ENCODE measurements around the gene COMMD4. TPM values are rescaled to one million over a fixed set of nuclear protein-coding genes. Genes with fewer than 3 reads are reported as not detected.

The COMMD4 gene
- total and polyA plus RNA-seq, 12 donors: 29.0 to 74.3 (median 39.4) TPM

DNA sequence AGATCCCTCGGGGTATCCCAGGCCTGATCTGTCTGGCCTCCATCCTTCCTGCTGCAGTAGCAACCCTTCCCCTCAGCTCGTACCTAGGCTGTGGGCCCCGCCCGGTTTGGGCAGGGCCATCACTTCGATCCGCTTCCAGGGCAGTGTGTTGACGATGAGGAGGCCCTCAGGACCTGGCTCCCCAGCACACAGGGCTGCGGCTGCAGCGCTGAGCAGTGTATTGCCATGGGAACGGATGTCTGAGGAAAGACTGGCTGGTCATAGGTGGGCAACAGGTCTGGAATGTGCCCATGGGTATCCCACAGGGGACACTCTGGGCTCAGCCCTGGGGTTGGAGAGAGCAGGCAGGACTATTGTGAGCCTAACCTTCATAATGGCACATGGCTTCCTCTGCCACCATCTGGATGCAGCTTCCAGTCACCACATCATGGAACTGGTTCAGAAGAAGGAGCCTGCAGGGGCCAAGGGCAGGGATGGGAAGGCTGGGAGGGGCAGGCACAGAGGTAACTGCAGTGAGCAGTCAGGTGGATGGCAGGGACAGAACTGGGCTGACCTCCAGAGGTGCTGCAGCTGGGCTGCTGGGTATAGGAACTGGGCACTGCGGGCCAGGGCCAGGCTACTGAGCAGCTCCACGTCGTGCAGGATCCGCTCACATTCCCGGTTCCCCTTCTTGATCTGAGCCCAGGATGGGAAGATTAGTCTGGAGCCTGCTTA is 23.8 kb downstream of the COMMD4 start:
- Histone ChIP-seq H3K36me3 (peaks cover 0 to 100% (median 67%) of the 10 kb centered on the region in 9 donors), H3K27me3 (no peaks in the 10 kb centered on the region), H3K9me3 (no peaks in the 10 kb centered on the region), H3K4me3 (no peak overlapping the region), H3K4me1 (no peaks in the 10 kb centered on the region), H3K27ac (no peak overlapping the region)
- intact Hi-C loops (cut with DNase I): loop anchor here in 1 of 10 donors (10.0 kb wide), 1 partner anchor 265 kb away; the partner anchor contains the start of gene SNUPN
- ATAC-seq (no peak), DNase-seq (no peak)
- 92 to 93% methylated on average over 15 of the region's 15 CpGs for WGBS, 2 donors
- no peak for TF ChIP-seq CTCF (IDR thresholded peaks at IDR 0.05)

DNA sequence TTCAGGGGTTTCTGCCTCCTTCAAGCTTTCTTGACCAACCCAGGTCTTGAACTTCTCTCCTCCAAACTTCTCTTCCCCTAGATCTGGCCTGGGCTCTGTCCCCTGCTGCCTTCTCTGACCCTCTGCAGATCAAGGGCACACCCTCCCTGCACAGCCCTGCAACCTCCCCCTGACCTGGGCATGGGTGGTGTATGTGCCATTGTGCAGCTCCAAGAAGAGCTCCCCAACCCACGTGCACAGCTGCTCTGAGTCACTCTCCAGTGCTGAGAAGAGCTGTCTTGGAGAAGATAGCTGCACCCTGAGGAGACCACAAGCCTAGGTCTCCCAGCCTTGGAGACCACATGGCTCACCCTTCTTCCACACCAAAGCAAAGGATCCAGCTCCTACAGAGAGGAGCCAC is 24.5 kb downstream of the COMMD4 start:
- Histone ChIP-seq H3K4me3 (no peak overlapping the region), H3K4me1 (no peaks in the 10 kb centered on the region), H3K27ac (no peak overlapping the region), H3K27me3 (no peaks in the 10 kb centered on the region), H3K9me3 (no peaks in the 10 kb centered on the region), H3K36me3 (peaks cover 0 to 100% (median 73%) of the 10 kb centered on the region in 9 donors)
- no peak for TF ChIP-seq CTCF (IDR thresholded peaks at IDR 0.05)
- 74 to 76% methylated on average over 1 of the region's 1 CpG for WGBS, 2 donors
- intact Hi-C loops (cut with DNase I): loop anchor here in 1 of 10 donors (10.0 kb wide), 1 partner anchor 264 kb away; the partner anchor contains the start of gene SNUPN
- ATAC-seq (no peak), DNase-seq (no peak)

GRCh38 chr15:75360856-75361255 is 25.0 kb downstream of the COMMD4 start:
- 93 to 94% methylated on average over 7 of the region's 7 CpGs for WGBS, 2 donors

More at GRCh38 chr15:75360856-75361255, 25.0 kb downstream of the COMMD4 start:
- no peak for DNase-seq
- TF ChIP-seq CTCF (IDR thresholded peaks at IDR 0.05): no peak
- Histone ChIP-seq H3K4me1 (no peaks in the 10 kb centered on the region), H3K4me3 (no peak overlapping the region), H3K27ac (no peak overlapping the region), H3K27me3 (no peaks in the 10 kb centered on the region), H3K9me3 (no peaks in the 10 kb centered on the region), H3K36me3 (peaks cover 0 to 100% (median 72%) of the 10 kb centered on the region in 9 donors)
- intact Hi-C loops (cut with DNase I): loop anchor here in 1 of 10 donors (10.0 kb wide), 1 partner anchor 264 kb away; the partner anchor contains the start of gene SNUPN
- ATAC-seq: peak in 2 of 8 donors; percentile 6 to 7

All from heart right ventricle (tissue), 16 donors.